ENCODE measurements around the gene ALDH4A1. TPM values are rescaled to one million over a fixed set of nuclear protein-coding genes. Genes with fewer than 3 reads are reported as not detected.

ALDH4A1 gene
- total RNA-seq, 4 donors from 2014 or later: 22.2 to 96.8 (median 67.3) TPM

DNA sequence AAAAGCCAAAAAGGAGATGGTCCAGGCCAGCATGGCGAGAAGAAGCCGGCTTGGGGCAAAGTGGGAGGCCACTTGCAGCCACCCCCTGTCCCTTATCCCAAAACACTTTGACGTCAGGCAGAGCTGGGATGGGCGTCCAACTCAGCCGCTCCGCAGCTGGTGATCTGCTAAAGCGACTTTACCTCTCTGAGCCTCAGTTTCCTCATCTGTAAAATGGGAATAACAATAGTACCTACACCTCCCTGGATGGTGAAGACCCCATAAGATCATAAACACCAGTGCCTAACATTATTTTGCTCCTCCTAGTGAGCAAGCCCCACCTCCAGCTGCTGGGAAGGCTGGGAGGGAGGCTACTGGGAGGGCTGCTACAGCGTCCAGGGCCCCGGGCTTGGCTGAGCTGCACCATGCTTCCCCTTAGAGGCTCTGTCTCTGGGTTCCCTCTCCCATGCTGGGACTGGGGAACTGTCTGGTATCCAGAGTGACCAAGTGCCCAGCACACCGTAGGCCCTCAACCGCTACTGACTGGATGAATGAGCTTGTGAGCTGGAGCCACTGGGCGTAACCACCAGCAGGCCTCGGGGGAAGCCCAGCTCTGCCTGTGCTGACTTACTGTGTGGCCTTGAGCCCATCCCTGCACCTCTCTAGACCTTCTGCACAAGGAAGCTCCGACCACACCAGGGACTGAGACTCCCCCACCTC is 35.8 kb upstream of the ALDH4A1 start:
- ATAC-seq (ENCODE audit: low FRiP score) (no peak), DNase-seq (ENCODE audit: low spot score) (no peak)
- TF ChIP-seq, protein P1, sequence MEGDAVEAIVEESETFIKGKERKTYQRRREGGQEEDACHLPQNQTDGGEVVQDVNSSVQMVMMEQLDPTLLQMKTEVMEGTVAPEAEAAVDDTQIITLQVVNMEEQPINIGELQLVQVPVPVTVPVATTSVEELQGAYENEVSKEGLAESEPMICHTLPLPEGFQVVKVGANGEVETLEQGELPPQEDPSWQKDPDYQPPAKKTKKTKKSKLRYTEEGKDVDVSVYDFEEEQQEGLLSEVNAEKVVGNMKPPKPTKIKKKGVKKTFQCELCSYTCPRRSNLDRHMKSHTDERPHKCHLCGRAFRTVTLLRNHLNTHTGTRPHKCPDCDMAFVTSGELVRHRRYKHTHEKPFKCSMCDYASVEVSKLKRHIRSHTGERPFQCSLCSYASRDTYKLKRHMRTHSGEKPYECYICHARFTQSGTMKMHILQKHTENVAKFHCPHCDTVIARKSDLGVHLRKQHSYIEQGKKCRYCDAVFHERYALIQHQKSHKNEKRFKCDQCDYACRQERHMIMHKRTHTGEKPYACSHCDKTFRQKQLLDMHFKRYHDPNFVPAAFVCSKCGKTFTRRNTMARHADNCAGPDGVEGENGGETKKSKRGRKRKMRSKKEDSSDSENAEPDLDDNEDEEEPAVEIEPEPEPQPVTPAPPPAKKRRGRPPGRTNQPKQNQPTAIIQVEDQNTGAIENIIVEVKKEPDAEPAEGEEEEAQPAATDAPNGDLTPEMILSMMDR (IDR thresholded peaks at IDR 0.05): no peak

DNA sequence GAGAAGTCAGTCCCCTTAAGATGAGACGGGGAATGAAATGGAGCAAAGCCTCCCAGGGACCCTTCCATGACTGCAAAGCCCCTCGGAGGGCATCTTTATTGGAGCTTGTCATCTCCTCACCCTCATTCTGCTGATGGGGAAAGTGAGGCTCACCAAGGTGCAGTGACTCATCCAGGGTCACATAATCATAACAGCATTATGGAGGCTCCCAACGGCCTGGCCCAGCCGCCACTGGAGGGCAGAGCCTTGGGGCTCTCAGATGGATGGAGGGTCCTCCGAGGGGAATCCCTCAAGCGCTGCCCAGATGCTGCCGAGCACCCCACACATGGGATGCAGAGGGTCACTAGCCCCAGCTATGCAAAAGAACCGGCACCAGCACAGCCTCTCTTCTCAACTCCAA is 35.2 kb upstream of the ALDH4A1 start:
- no peak for DNase-seq (ENCODE audit: low spot score)
- TF ChIP-seq, protein P1 (IDR thresholded peaks at IDR 0.05): no peak
- ATAC-seq (ENCODE audit: low FRiP score): no peak

DNA sequence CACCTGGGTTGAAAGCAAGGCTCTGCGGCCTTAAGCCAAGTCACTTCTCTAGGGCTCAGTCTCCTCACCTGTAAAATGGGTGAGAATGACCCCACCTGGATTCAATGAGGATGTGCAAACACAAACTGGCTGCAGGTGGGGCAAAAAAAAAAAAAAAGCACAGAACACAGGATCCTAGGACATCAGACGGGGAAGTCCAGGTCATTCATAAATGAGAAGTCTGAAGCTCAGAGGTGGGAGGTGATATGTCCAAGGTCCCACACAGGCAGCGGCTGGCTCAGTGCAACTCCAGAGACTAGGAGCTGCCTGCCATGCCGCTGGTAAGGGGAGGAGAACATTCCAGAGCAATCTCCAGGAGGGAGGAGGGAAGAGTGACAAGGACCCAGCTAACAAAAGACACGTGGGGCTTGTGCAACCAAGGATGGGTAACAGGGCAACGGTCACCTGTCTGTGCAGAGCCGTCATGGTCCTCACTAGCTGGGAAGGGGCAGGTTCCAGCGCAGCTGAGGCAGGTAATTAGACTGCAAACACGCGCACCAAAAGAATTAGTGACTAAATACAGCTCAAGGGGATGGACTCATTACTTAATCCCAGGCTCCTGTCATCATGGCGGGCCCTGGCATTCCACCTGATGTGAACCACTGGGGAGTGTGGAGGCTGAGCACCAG is 34.6 kb upstream of the ALDH4A1 start:
- ATAC-seq (ENCODE audit: low FRiP score) (no peak), DNase-seq (ENCODE audit: low spot score) (no peak)
- TF ChIP-seq, protein P1 (IDR thresholded peaks at IDR 0.05): no peak

DNA sequence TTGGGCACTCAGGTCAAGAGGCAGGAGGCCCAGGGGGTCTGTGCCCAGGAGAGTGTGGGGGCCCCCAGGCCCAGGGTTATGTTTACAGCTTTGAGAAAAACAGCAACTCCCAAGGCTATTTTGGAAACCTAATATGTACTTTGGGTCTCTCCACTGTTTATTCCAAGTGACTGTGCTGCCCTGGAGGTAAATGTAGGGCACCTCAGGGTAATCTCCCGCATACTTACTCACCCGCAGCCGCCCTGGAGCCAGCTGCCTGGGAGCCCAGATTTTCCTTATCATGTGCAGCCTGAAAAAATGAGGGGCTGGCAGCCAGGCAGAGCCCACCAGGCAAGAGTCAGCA is 34.1 kb upstream of the ALDH4A1 start:
- TF ChIP-seq, protein P1 (IDR thresholded peaks at IDR 0.05): no peak
- no peak for ATAC-seq (ENCODE audit: low FRiP score)
- DNase-seq (ENCODE audit: low spot score): no peak

DNA sequence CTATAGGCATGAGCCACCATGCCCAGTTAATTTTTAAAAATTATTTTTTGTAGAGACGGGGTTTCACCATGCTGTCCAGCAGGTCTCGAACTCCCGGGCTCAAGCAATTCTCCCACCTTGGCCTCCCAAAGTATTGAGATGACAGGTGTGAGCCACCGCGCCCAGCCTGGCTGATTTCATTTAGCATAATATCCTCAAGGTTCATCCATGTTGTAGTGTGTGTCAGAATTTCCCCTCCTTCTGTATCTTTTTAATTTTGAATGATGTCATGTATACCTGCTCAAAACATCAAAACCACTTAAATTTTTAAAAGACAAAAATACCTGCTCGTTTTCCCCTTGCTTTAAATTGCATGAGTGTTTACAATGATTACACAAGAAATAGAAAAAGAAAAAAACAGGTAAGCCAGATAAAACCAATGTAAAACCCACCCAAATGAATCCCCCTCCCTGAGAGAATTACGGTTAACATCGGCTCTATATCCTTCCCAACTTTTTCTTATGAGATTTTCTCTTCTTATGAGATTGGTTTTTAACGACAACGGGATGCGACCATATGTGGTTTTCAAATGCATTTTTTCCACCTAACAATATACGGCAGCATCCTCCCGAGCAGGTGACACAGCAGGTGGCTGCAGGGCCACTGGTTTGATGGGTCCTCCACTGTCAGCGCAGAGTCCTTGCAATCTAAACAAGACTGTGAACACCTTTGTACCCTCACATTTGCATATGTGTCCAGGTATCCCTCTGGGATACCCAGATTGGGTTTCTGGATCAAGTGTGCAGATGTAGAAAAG is 32.0 kb upstream of the ALDH4A1 start:
- DNase-seq (ENCODE audit: low spot score): no peak
- TF ChIP-seq, protein P1 (IDR thresholded peaks at IDR 0.05): no peak
- no peak for ATAC-seq (ENCODE audit: low FRiP score)

DNA sequence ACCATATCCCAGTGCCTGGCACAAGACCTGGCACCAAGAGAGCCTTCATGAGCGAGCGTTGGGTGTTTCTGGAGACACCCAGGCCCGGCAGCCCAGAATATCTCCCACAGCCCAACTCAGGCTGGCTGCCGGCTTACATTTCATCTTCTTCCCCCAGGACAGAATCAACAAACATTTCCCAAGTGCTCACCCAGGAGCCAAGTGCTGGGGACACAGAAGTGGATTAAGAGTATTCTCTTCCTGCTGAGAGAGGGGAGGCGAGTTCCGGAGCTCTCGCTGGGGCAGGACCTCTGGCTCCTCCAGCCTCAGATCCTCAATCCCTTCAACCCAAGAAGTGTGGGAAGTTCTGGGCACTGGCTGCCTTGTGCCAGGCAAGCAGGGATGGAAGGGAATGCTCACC is 30.5 kb upstream of the ALDH4A1 start:
- DNase-seq (ENCODE audit: low spot score) (no peak), ATAC-seq (ENCODE audit: low FRiP score) (no peak)
- TF ChIP-seq, protein P1 (IDR thresholded peaks at IDR 0.05): no peak
